Stimulated activated naive B cell treated with anti-CD40 and anti-IgM and Interleukin-4, amounts not matched to agents 10 μg/mL and 1 μg/mL and 100 μg/mL, for 72 hours (primary cell): Measurements from ENCODE around the gene NAMPT.
"Not testable (repeated sequence)": the region's sequence is repeated elsewhere in the genome, so short reads cannot be mapped to it uniquely, and the experiment has no call there.

Source experiments
- ATAC-seq, 2 donors: fragments of 150-1000 bp; cut with Tn5 transposase; replicated peaks; 2 replicates each; pipeline ENCODE4 v1.10.0; 2021; ENCODE audit warnings: moderate library complexity in 1 of 2
- DNase-seq: peaks from one replicate; pipeline ENCODE4 v3.0.0; 2021
- H3K27ac Mint-ChIP-seq: one replicate; pipeline ENCODE4 v1.8.0; 2022; ENCODE audit warnings: mild to moderate bottlenecking, mixed read lengths
- H3K27me3 Mint-ChIP-seq, 2 donors: one replicate each; pipeline ENCODE4 v1.8.0; 2022; ENCODE audit warnings: mixed read lengths in 2 of 2
- H3K36me3 Mint-ChIP-seq, 2 donors: one replicate each; pipeline ENCODE4 v1.8.0; 2022; ENCODE audit warnings: mixed read lengths in 2 of 2, mild to moderate bottlenecking in 1 of 2
- H3K4me1 Mint-ChIP-seq, 2 donors: one replicate each; pipeline ENCODE4 v1.8.0; 2022; ENCODE audit warnings: mixed read lengths in 2 of 2, mild to moderate bottlenecking in 1 of 2
- H3K4me3 Mint-ChIP-seq, 2 donors: one replicate each; pipeline ENCODE4 v1.8.0; 2022; ENCODE audit warnings: mild to moderate bottlenecking in 2 of 2, mixed read lengths in 2 of 2, moderate library complexity in 1 of 2
- H3K9me3 Mint-ChIP-seq, 2 donors: one replicate each; pipeline ENCODE4 v1.8.0; 2022; ENCODE audit warnings: mixed read lengths in 2 of 2, mild to moderate bottlenecking in 1 of 2

Gene NAMPT

DNA sequence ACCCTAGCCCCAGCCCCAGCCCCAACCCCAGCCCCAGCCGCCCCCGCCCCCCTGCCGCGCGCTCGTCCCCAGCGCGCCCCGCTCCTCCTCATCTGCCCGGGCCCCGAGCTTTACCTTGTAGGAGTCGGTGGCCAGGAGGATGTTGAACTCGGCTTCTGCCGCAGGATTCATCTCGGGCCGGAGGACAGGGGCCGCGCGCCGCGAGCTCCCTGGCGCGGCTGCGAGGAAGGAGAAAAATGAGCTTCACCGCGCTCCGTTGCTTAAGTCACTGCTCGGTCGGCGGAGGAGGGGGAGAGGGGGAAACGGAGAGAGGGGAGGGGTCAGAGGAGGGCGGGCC is at the start of gene NAMPT:
NAMPT (minus strand) TSS at position 270 of the 337 bp plus-strand sequence; CDS start at position 171, 99 bp downstream.
- no peaks in the 10 kb centered on the region for H3K27me3 Mint-ChIP-seq
- peaks cover 5 to 14% of the 10 kb centered on the region in 2 donors for H3K36me3 Mint-ChIP-seq
- no peak for ATAC-seq
- peaks cover 0 to 2% of the 10 kb centered on the region in 2 donors for H3K9me3 Mint-ChIP-seq
- peaks cover 21 to 49% of the 10 kb centered on the region in 2 donors for H3K4me1 Mint-ChIP-seq
- H3K4me3 Mint-ChIP-seq, result peak within 1 kb of the TSS; percentile 92 to 99
- no peak for DNase-seq
- peak within 1 kb of the TSS; percentile 100 for H3K27ac Mint-ChIP-seq

DNA sequence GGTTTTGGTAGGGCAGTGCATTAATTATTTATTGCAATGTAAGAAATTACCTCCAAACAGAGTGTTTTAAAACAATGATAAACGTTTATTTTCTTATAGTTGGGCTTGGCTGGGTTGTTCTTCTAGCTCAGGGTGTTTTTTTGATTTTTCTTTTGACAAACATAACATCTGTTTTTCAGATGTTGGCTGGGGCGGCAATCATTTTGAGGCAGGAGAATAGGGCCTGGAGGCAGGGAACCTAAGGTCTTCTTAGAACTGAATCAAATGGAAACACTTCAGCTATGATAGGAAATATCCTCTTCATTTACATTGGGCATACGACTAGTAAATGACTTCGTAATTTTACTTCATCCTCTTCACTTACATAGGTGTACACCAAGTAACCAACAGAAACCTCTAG is 47.4 kb upstream of the NAMPT start:
- no peak for ATAC-seq
- no peak overlapping the region for H3K27ac Mint-ChIP-seq
- H3K36me3 Mint-ChIP-seq, result no peaks in the 10 kb centered on the region
- H3K4me3 Mint-ChIP-seq, result no peak overlapping the region
- peaks cover 7 to 8% of the 10 kb centered on the region in 2 donors for H3K27me3 Mint-ChIP-seq
- DNase-seq, result no peak
- H3K4me1 Mint-ChIP-seq, result peaks cover 0 to 9% of the 10 kb centered on the region in 2 donors
- peaks cover 0 to 7% of the 10 kb centered on the region in 2 donors for H3K9me3 Mint-ChIP-seq

- ATAC-seq (no peak), DNase-seq (no peak)
- peaks cover 0 to 9% of the 10 kb centered on the region in 2 donors for H3K4me1 Mint-ChIP-seq
- no peak overlapping the region for H3K27ac Mint-ChIP-seq
- no peak overlapping the region for H3K4me3 Mint-ChIP-seq
- H3K9me3 Mint-ChIP-seq, result peaks cover 0 to 7% of the 10 kb centered on the region in 2 donors
- H3K27me3 Mint-ChIP-seq, result peaks cover 7 to 8% of the 10 kb centered on the region in 2 donors
- no peaks in the 10 kb centered on the region for H3K36me3 Mint-ChIP-seq
Observed at GRCh38 chr7:106331441-106332175, 46.8 kb upstream of the NAMPT start.

DNA sequence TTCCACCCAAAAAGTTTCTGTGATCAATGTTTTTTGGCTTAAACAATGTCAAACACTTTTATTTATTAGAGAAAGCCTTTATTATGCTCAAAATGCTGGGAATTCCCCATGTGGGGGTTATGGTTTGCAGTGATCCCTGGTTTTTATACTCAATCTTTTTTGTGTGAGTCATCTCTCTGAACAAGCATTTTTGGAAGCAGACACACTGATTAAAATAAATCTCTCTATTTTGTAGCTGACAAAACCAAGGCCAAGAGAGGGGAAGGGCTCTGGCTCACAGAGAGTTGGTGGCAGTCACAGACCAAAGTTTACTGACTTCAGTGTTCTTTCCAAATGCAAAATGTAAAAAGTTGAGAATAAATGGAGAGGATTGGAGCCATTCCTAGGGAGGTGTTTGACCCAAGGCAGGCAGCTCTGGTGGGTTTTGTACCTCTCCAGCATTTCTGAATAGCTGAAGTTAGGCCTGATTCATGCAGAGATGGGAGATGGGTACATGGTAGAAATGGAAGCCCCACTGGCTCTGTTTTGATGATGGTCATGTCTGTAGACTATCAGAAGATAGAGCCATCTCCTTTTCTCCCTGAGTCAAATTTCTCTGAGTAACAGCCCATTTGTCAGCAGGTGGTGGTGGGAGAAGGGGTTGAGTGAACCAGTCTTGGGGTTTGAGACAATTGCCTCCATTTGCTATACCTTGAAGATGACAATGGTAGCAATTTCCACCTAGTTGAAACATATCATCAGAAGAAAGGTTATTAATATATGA is 45.4 kb upstream of the NAMPT start:
- no peak for DNase-seq
- no peak overlapping the region for H3K27ac Mint-ChIP-seq
- no peak overlapping the region for H3K4me3 Mint-ChIP-seq
- no peaks in the 10 kb centered on the region for H3K36me3 Mint-ChIP-seq
- H3K9me3 Mint-ChIP-seq, result peaks cover 0 to 5% of the 10 kb centered on the region in 2 donors
- no peak for ATAC-seq
- peaks cover 0 to 9% of the 10 kb centered on the region in 2 donors for H3K4me1 Mint-ChIP-seq
- peaks cover 6 to 7% of the 10 kb centered on the region in 2 donors for H3K27me3 Mint-ChIP-seq

DNA sequence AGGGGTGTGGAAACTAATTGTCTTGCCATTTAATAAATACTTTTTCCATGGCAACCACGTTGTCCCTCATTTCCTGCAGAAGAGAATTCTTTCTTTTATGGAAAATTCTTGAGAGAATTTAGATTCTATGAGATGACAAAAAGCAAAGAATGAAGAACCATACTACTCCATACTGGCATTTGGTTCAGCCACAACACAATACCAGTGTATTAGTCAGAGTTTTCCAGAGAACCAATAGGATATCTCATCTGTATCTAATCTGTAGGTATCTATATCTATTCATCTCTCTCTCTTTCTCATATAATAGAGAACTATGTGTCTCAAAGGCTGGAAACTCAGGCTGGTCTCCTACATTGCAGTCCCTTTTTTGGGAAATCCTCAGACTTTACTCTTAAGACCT is 44.6 kb upstream of the NAMPT start:
- peaks cover 0 to 4% of the 10 kb centered on the region in 2 donors for H3K9me3 Mint-ChIP-seq
- no peak overlapping the region for H3K27ac Mint-ChIP-seq
- ATAC-seq (no peak), DNase-seq (no peak)
- H3K4me1 Mint-ChIP-seq, result peaks cover 0 to 9% of the 10 kb centered on the region in 2 donors
- no peaks in the 10 kb centered on the region for H3K36me3 Mint-ChIP-seq
- peaks cover 4 to 7% of the 10 kb centered on the region in 2 donors for H3K27me3 Mint-ChIP-seq
- no peak overlapping the region for H3K4me3 Mint-ChIP-seq

DNA sequence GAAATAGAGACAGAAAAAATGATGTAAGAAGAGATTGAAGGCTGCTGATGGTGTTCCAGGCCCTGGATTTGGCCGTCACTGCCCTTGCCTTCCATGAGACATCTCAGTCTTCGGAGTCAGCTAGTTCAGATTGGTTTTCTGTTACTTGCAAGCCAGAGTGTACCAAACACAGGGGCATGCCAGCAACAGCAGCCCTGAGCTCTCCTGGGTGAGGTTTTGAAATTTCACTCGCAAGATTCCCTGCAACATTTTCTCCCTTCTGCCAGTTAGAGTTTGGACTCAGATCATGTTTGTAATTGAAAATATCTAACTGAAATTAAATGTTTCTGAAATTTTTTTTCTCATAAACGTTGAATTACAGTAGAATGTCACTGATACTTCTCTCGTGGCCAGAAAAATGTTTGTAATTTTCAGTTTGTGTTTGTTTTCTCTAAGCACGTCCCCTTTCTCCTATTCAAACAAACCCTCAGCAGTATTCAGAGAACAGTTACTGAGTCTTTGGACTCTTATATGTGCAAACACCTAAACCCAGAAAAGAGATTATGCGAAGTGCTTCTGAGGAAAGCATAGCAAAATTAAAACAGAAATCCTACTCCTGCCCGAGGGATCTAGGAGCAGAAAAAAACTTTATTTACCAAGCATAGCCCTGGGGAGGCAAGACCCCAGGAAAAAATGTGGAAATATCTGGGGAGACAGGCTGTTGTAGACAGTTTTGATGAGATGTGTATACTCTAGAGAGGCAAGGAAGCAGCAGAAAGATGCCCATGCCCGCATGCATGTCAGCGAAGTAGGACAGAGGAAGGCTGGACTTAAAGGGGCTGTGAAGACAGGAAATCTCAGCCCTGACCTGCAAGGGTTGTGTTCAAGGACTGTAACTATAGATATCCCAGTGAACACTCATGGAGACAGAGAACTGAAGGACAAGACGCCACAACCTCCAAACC is 43.0 kb upstream of the NAMPT start:
- Mint-ChIP-seq H3K4me1 (peaks cover 0 to 9% of the 10 kb centered on the region in 2 donors), H3K27ac (no peak overlapping the region), H3K9me3 (peaks cover 0 to 3% of the 10 kb centered on the region in 2 donors), H3K4me3 (no peak overlapping the region), H3K27me3 (peaks cover 3 to 4% of the 10 kb centered on the region in 2 donors), H3K36me3 (no peaks in the 10 kb centered on the region)
- ATAC-seq, result no peak
- DNase-seq, result no peak

DNA sequence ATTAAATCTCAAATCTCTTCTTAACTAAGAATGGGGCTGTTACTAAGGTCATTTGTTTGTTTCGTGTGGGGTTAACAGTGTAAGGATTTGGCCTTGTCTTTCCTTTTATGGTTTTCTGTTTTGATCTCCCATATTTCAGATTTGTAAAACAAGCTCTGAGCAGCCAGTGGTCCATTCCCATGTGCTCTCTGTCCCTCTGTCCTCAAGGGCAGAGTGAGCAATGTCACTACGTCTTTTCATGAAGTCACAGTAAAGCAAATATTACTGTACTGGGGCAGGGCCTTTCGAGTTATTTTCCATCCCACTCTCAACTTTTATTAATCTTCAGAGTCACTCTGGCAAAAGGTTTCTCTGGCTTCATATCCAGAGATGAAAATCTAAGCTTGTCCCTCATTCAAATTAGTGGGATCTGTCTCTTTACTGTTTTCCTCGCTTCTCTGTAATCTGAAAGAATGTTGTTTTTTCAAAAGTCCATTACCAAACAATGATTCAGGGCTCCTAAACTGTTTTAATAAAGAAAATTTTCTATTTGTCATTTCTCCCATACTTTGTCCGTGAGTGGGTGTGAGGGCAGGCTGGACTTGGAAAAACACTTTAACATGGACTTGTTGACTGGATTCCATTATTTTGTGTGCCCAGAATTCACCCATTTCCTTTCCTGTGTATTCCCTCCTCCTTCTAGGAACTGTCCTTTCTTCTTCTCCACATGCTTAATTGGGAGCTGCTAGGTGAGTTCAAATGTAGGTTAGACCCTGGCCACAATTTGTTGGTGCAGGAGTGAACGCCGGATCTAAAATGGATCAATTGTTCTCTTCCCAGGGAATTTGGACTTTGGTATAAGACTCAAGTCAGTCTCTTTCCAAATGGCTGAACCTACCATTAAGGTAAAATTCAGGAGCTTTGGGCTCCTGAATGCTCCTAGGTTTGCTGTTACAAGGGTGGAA is 42.1 kb upstream of the NAMPT start:
- H3K9me3 Mint-ChIP-seq, result no peaks in the 10 kb centered on the region
- no peaks in the 10 kb centered on the region for H3K36me3 Mint-ChIP-seq
- peaks cover 0 to 7% of the 10 kb centered on the region in 2 donors for H3K27me3 Mint-ChIP-seq
- H3K4me3 Mint-ChIP-seq, result no peak overlapping the region
- DNase-seq (no peak), ATAC-seq (no peak)
- H3K4me1 Mint-ChIP-seq, result peaks cover 0 to 9% of the 10 kb centered on the region in 2 donors
- H3K27ac Mint-ChIP-seq, result no peak overlapping the region

GRCh38 chr7:106324509-106324908 is 39.7 kb upstream of the NAMPT start:
- peaks cover 14 to 15% of the 10 kb centered on the region in 2 donors for H3K27me3 Mint-ChIP-seq
- DNase-seq, H3K4me3 Mint-ChIP-seq, H3K36me3 Mint-ChIP-seq, H3K4me1 Mint-ChIP-seq, ATAC-seq, H3K27ac Mint-ChIP-seq, H3K9me3 Mint-ChIP-seq: not testable (repeated sequence)

DNA sequence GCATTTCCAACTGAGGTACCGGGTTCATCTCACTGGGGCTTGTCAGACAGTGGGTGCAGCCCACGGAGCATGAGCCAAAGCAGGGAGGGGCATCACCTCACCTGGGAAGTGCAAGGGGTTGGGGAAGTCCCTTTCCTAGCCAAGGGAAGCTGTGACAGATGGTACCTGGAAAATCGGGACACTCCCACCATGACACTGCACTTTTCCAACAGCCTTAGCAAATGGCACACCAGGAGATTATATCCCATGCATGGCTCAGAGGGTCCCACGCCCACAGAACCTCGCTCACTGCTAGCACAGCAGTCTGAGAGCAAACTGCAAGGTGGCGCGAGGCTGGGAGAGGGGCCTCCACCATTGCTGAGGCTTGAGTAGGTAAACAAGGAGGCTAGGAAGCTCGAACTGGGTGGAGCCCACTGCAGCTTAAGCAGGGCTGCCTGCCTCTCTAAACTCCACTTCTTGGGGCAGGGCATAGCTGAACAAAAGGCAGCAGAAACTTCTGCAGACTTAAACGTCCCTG is 35.5 kb upstream of the NAMPT start:
- ATAC-seq, DNase-seq, H3K36me3 Mint-ChIP-seq, H3K4me3 Mint-ChIP-seq, H3K4me1 Mint-ChIP-seq, H3K9me3 Mint-ChIP-seq, H3K27ac Mint-ChIP-seq: not testable (repeated sequence)
- peaks cover 15 to 21% of the 10 kb centered on the region in 2 donors for H3K27me3 Mint-ChIP-seq

GRCh38 chr7:106318482-106318881 is 33.7 kb upstream of the NAMPT start:
- Mint-ChIP-seq H3K27me3 (peaks cover 15 to 21% of the 10 kb centered on the region in 2 donors), H3K27ac (no peak overlapping the region)

DNA sequence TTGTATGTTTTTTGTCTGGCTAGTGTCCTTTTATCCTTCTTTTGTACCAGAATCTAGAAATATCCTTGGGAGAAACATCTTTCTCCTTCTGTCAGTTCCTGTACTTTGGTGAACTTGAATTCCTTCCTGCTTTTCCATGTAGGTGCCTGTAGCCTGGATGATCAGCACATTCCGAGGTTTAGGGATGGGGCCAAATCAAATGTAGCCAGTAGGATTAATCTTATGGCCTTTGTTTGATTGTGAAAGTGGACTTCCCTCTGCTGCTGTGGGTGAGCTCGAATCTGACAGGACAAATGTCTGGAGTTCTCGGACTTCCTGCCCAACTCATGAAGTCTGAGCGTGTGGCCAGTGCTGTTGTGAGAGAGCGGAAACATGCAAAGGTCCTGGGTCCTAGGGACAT is 33.2 kb upstream of the NAMPT start:
- DNase-seq (no peak), ATAC-seq (no peak)
- no peaks in the 10 kb centered on the region for H3K36me3 Mint-ChIP-seq
- H3K27me3 Mint-ChIP-seq, result peaks cover 15 to 21% of the 10 kb centered on the region in 2 donors
- H3K4me3 Mint-ChIP-seq, result no peak overlapping the region
- H3K4me1 Mint-ChIP-seq, result peaks cover 5 to 12% of the 10 kb centered on the region in 2 donors
- H3K9me3 Mint-ChIP-seq, result peaks cover 0 to 6% of the 10 kb centered on the region in 2 donors
- H3K27ac Mint-ChIP-seq, result no peak overlapping the region

More at GRCh38 chr7:106318482-106318881, 33.7 kb upstream of the NAMPT start:
- peaks cover 0 to 6% of the 10 kb centered on the region in 2 donors for H3K9me3 Mint-ChIP-seq
- no peak for DNase-seq
- ATAC-seq, result no peak
- H3K4me3 Mint-ChIP-seq, result no peak overlapping the region
- H3K36me3 Mint-ChIP-seq, result no peaks in the 10 kb centered on the region
- H3K4me1 Mint-ChIP-seq, result peaks cover 5 to 12% of the 10 kb centered on the region in 2 donors

DNA sequence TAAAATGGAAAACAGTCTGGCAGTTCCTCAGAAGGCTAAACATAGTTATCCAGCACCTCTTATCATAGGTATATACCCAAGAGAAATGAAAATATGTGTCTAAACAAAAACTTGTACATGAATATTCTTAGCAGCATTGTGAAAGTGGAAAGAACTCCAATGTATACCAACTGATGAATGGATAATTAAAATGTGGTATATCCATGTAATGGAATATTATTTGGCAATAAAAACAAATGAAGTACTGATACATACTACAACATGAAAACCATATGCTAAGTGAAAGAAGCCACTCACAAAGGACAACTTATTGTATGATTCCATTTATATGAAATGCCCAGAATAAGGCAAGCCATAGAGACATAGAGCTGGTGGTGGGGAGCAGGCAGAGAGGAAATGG is 32.2 kb upstream of the NAMPT start:
- no peak for DNase-seq
- no peak overlapping the region for H3K27ac Mint-ChIP-seq
- peaks cover 9 to 21% of the 10 kb centered on the region in 2 donors for H3K27me3 Mint-ChIP-seq
- peaks cover 5 to 12% of the 10 kb centered on the region in 2 donors for H3K4me1 Mint-ChIP-seq
- H3K4me3 Mint-ChIP-seq, result no peak overlapping the region
- H3K36me3 Mint-ChIP-seq, result no peaks in the 10 kb centered on the region
- H3K9me3 Mint-ChIP-seq, result peaks cover 0 to 6% of the 10 kb centered on the region in 2 donors
- no peak for ATAC-seq

DNA sequence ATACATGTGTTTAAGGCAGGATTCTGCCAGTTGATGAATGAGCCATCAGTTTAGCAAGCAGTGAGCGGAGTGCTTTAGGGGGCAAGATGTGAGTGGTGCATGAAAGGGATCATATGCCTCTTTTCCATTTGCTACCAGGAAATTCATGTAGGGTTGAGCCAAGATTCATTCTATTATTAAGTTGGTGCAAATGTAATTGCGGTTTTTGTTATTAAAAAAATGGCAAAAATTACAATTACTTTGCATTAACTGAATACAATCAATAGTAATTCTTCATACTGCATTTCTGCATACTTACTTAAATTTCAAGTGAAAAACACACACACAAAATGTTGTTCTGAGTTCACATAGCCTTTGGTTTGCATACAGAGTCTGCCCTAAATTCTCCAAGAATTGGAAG is 30.1 kb upstream of the NAMPT start:
- no peak overlapping the region for H3K4me3 Mint-ChIP-seq
- peaks cover 5 to 12% of the 10 kb centered on the region in 2 donors for H3K4me1 Mint-ChIP-seq
- no peak overlapping the region for H3K27ac Mint-ChIP-seq
- H3K27me3 Mint-ChIP-seq, result peaks cover under 1 to 13% of the 10 kb centered on the region in 2 donors
- H3K36me3 Mint-ChIP-seq, result no peaks in the 10 kb centered on the region
- ATAC-seq (no peak), DNase-seq (no peak)
- H3K9me3 Mint-ChIP-seq, result peaks cover 0 to 4% of the 10 kb centered on the region in 2 donors
